ENCODE measurements around the gene RPTOR. TPM values are rescaled to one million over a fixed set of nuclear protein-coding genes. Genes with fewer than 3 reads are reported as not detected.

Gene RPTOR
- total RNA-seq, 4 donors from 2014 or later = 18.7 to 35.4 (median 21.0) TPM

DNA sequence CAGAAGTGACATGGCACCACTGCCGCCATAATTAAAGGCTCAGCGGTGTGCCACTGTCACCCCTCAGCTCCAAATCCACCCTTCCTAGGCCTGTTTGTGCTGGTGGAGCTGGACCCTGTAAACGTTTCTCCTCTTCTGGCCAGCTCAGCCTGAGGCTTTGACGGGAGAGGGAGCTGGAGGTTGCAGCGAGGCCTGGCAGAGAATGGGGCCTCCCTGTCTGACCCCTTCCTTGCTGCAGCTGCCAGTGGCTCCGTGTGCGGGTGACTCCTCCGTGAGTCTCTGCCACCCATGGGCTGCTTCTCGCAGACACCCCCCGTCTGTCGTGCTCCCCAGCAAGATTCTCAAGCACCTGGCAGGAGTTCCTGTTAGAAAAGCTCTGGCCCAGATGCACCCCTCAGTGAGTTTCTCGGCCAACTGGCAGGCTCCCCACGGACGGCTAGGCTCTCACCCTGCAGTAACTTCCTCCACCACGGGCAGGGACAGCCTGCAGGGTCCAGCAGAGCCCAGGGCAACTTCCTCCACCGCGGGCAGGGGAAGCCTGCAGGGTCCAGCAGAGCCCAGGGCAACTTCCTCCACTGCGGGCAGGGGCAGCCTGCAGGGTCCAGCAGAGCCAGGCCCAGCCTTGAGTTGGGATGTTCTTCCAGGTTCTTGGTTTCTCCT lies 442.3 kb downstream of the RPTOR start:
- TF ChIP-seq, protein P1, sequence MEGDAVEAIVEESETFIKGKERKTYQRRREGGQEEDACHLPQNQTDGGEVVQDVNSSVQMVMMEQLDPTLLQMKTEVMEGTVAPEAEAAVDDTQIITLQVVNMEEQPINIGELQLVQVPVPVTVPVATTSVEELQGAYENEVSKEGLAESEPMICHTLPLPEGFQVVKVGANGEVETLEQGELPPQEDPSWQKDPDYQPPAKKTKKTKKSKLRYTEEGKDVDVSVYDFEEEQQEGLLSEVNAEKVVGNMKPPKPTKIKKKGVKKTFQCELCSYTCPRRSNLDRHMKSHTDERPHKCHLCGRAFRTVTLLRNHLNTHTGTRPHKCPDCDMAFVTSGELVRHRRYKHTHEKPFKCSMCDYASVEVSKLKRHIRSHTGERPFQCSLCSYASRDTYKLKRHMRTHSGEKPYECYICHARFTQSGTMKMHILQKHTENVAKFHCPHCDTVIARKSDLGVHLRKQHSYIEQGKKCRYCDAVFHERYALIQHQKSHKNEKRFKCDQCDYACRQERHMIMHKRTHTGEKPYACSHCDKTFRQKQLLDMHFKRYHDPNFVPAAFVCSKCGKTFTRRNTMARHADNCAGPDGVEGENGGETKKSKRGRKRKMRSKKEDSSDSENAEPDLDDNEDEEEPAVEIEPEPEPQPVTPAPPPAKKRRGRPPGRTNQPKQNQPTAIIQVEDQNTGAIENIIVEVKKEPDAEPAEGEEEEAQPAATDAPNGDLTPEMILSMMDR (IDR thresholded peaks at IDR 0.05; ENCODE audit: low read depth) = no peak

DNA sequence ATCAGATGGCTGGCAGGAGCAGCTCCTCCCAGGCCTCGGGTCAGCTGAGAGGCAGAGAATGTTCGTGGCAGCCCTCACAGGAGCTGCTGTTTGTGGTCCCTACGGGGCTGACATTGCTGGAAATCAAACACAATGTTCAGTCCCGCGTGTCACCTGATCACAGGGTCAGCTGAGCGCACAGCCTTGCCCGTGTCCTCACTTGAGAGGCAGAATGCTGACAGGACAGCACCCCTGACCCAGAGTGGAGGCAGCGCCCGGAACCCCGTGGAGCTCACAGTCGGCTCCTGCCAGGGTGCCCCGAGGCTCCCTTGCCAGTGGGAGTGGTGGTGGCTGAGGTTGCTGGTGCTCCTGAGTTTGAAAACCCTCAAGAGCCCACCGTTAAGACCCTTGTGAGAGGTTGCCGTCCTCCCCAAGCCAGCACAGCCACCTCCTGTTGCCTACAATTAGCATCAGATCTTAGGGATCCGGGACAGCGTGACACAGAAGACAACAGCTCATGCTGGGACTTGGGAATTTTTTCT lies 443.4 kb downstream of the RPTOR start:
- TF ChIP-seq, protein P1 (IDR thresholded peaks at IDR 0.05; ENCODE audit: low read depth) = no peak

DNA sequence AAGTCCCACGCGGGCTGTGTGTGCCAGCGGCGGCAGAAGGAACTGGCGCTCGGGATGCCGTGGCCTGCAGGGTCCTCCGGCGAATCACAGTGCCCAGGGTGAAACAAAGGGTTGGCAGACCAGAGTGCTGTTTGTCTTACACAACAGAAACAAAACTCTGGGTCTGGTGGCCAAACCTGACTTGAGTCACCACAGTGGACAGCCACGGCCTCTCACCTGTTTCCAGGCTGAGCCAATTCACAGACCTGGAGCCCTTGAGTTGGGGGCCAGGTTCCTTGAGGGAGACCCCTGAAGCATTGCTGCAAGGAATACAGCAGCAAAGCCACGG lies 444.9 kb downstream of the RPTOR start:
- TF ChIP-seq, protein P1 (IDR thresholded peaks at IDR 0.05; ENCODE audit: low read depth) = no peak

DNA sequence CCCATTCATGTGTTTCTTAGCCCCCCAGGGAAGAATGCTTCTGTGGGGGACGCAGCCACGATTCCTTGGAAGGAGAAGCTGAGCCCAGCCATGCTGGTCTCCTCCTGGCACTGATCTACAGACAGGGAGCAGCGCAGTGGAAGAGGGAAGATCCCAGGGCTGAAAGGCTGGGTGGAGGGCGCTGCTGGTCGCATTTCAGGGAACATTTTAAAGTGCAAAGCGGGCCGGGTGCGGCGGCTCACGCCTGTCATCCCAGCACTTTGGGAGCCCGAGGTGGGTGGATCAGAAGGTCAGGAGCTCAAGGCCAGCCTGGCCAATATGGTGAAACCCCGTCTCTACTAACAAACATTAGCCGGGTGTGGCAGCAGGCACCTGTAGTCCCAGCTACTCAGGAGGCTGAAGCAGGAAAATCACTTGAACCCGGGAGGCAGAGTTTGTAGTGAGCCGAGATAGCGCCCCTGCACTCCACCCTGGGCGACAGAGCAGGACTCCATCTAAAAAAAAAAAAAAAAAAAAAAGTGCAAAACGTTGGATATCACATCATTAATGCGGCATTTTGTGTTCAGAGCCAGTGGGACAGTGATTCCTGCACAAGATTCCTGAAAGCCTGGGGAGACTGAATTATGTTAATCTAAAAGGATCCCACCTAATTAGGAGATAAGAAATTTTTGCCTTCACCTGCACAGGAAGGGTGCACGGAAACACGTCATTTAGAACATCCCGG lies 446.4 kb downstream of the RPTOR start:
- TF ChIP-seq, protein P1 (IDR thresholded peaks at IDR 0.05; ENCODE audit: low read depth) = no peak

DNA sequence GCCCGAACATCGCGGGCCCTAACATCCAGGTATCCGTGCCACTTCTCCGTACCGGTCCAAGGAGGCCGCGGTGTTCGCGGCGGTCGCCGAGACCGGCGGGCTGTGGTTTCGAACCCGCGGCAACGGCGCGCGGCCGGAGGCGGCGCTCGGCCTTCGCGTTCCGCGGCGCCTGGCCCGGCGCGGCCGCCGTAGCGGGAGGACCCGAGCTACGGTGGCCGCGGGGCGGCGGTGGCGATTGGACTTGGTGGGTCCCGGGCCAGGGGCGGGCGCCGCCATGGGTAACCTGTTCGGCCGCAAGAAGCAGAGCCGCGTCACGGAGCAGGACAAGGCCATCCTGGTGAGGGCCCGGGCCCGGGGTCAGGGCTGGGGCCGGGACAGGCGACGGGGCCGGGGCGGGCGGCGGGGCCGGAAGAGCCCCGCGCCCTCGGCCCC lies 447.0 kb downstream of the RPTOR start, which contains the start of gene CHMP6:
Gene CHMP6, plus strand, starts transcription at position 197 of the 432 bp plus-strand sequence. Its CDS starts 78 bp downstream, at position 275.
- TF ChIP-seq, protein P1 (IDR thresholded peaks at IDR 0.05; ENCODE audit: low read depth) = no peak

DNA sequence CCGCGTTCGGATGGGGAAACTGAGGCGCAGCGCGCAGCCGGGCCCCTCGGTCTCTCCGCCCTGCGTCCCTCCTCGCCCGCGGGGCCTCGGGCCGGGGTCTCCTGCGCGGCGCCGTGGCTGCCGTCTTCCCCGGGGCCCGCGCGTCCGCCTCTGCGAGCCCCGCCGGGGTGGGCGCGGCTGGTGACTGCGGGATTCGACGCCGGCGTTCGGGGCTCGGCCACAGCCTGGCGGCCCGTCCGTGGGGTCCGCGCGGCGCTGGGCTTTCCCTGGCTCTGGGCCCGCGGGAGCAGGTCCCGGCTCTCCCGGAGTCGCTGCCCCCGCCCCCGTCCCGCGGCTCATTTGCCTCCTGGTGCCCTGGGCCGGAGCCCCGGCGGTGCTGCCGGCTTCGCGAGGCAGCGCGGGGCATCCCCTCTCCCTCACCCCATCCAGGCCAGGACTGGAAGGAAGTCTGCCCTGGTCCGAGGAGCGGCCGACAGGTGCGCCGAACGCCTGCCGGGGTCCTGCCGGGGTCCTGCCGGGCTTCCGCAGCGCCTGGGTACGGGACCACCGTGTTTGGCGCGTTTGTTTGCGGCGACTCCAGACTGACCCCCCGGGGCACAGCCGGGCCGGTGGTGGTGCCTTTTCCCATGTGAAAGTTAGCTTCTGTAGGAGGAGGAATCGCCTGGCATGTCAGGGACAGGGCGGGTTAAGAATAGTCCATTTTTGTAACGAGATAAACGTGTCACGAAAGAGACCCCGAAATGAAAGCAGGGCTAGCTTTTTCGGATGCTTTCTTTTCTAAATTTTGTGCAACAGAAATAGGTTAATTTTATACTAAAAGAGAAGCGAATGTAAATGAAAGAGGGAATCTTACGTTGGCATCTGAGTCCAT lies 447.7 kb downstream of the RPTOR start:
- TF ChIP-seq, protein P1 (IDR thresholded peaks at IDR 0.05; ENCODE audit: low read depth) = no peak
